ENCODE measurements around the gene SGMS1. TPM values are rescaled to one million over a fixed set of nuclear protein-coding genes. Genes with fewer than 3 reads are reported as not detected.
"Not testable (repeated sequence)": the region's sequence is repeated elsewhere in the genome, so short reads cannot be mapped to it uniquely, and the experiment has no call there.

SGMS1 gene
- polyA plus RNA-seq, 1 of the 3 experiments (the other 2 are of a cell fraction): 6.3 TPM

GRCh38 chr10:50534748-50535376 lies 88.9 kb downstream of the SGMS1 start:
- TF ChIP-seq FOSL2 (IDR thresholded peaks at IDR 0.05; ENCODE audit: borderline replicate concordance, low read depth) (peak; percentile 46; the same call in 1 of the 2 replicates), TCF12 (IDR thresholded peaks at IDR 0.05) (peak; percentile 40; the same call in 1 of the 2 replicates), RXRA (IDR thresholded peaks at IDR 0.05; ENCODE audit: borderline replicate concordance, low read depth) (peak; percentile 74; the same call in 1 of the 2 replicates), JUND (IDR thresholded peaks at IDR 0.05) (peak; percentile 52)

DNA sequence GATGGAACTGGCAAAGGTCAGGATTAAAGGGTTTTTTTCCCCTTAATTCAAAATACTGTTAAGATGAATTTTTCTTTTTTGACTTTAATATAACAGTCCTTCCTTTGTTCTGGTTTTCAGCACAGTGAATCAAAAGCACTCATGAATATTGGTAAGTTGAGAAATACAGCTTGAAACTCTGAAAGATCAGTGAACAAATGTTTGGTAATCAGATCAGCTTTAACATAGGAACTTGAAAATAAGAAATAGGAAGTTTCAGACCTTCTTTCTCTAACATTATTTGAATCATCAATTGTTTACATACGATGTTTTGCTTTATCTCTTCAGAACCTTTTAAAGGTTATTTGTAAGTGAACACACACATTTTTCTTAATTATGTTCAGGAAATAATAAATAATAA lies 90.5 kb downstream of the SGMS1 start:
- H3K79me2 ChIP-seq (ENCODE audit: insufficient read depth): peaks cover 3% of the 10 kb centered on the region; the same call in 1 of the 2 replicates
- H3K36me3 ChIP-seq (replicated peaks in 1 of 2; ENCODE audit: control insufficient read depth in 1 of 2, insufficient read depth in 2 of 2, low read length in 1 of 2): no peaks in the 10 kb centered on the region
- POLR2A ChIA-PET: no interaction called here
- no peak overlapping the region for H3K4me2 ChIP-seq
- WGBS (ENCODE audit: low lambda C conversion rate): 90% methylated on average over 1 of the region's 1 CpG
- H3K9ac ChIP-seq: no peak overlapping the region
- H4K20me1 ChIP-seq (ENCODE audit: insufficient read depth): no peaks in the 10 kb centered on the region
- no peak overlapping the region for H3K27ac ChIP-seq (ENCODE audit: low read depth in 2 of 2, low read length in 1 of 2)
- H2AFZ ChIP-seq (ENCODE audit: low read depth): no peak overlapping the region
- H3K4me3 ChIP-seq (ENCODE audit: low read depth in 2 of 2, low read length in 1 of 2): no peak overlapping the region
- H3K4me1 ChIP-seq (ENCODE audit: control insufficient read depth in 1 of 2, insufficient read depth in 2 of 2, low read depth in 1 of 2, low read length in 1 of 2): no peaks in the 10 kb centered on the region
- no peaks in the 10 kb centered on the region for H3K27me3 ChIP-seq (ENCODE audit: insufficient read depth)
- H3F3A ChIP-seq (replicated peaks; ENCODE audit: insufficient read depth): no peaks in the 10 kb centered on the region
- TF ChIP-seq REST (IDR thresholded peaks at IDR 0.05; ENCODE audit: low read depth, low read length): no peak
- no peak for TF ChIP-seq MEF2A (IDR thresholded peaks at IDR 0.05; ENCODE audit: borderline replicate concordance, low read depth)
- no peak for TF ChIP-seq FOXJ3 (CRISPR knock-in tag; IDR thresholded peaks at IDR 0.05)
- no peak for TF ChIP-seq USF1 (IDR thresholded peaks at IDR 0.05; ENCODE audit: borderline replicate concordance, low read depth)
- no peak for TF ChIP-seq EP300 (IDR thresholded peaks at IDR 0.05; ENCODE audit: borderline replicate concordance in 1 of 2, low read depth in 1 of 2, low read length in 1 of 2)
- TF ChIP-seq POLR2AphosphoS5 (IDR thresholded peaks at IDR 0.05; ENCODE audit: low read depth, low read length): no peak
- no peak for TF ChIP-seq NRF1 (IDR thresholded peaks at IDR 0.05; ENCODE audit: low read depth, low read length)
- no peak for TF ChIP-seq ELF1 (IDR thresholded peaks at IDR 0.05)
- no peak for TF ChIP-seq GATA2 (CRISPR knock-in tag; IDR thresholded peaks at IDR 0.05)
- TF ChIP-seq RCOR1 (IDR thresholded peaks at IDR 0.05; ENCODE audit: low read length): no peak
- H3K9me3 ChIP-seq: no peaks in the 10 kb centered on the region
- DNase-seq: no peak
- no peaks in the 10 kb centered on the region for H3K9me2 ChIP-seq
- CTCF ChIA-PET: interaction anchor here (0.7 kb wide), 1 partner anchor 165 kb away, joined by 3 read pairs; no protein-coding TSS in a partner anchor

More at GRCh38 chr10:50534748-50535376, 88.9 kb downstream of the SGMS1 start:
- H3K79me2 ChIP-seq (ENCODE audit: insufficient read depth); H3K36me3 ChIP-seq (replicated peaks in 1 of 2; ENCODE audit: control insufficient read depth in 1 of 2, insufficient read depth in 2 of 2, low read length in 1 of 2); H3K9me3 ChIP-seq; H3K4me3 ChIP-seq (ENCODE audit: low read depth in 2 of 2, low read length in 1 of 2); POLR2A ChIA-PET; H3K9ac ChIP-seq; DNase-seq; H3K9me2 ChIP-seq; H3K4me1 ChIP-seq (ENCODE audit: control insufficient read depth in 1 of 2, insufficient read depth in 2 of 2, low read depth in 1 of 2, low read length in 1 of 2); H3F3A ChIP-seq (replicated peaks; ENCODE audit: insufficient read depth); H3K4me2 ChIP-seq; H4K20me1 ChIP-seq (ENCODE audit: insufficient read depth); H2AFZ ChIP-seq (ENCODE audit: low read depth); H3K27me3 ChIP-seq (ENCODE audit: insufficient read depth): not testable (repeated sequence)
- WGBS (ENCODE audit: low lambda C conversion rate): 60% methylated on average over 5 of the region's 5 CpGs
- peak overlapping the region in 1 of 2 experiments; percentile 49; a peak in 2 of 4 replicates for H3K27ac ChIP-seq (ENCODE audit: low read depth in 2 of 2, low read length in 1 of 2)
- CTCF ChIA-PET: interaction anchor here (1.2 kb wide), 1 partner anchor 11 kb away, joined by 3 read pairs; no protein-coding TSS in a partner anchor
